Spleen (tissue), 11 donors: ENCODE results near the gene PER3. TPM values are rescaled to one million over a fixed set of nuclear protein-coding genes. Genes with fewer than 3 reads are reported as not detected.

Experiments used
- DNase-seq: peaks from one replicate; pipeline ENCODE4 v3.0.0-alpha.2; 2020
- H3K27ac ChIP-seq, 8 donors: fragments of 200-600 bp; sonication (generic) in 7 of 8; 1 replicate in 4 of 8; 2 replicates in 4 of 8; pipeline versions ENCODE4 v1.5.0 to v1.8.0; 2016 to 2021; ENCODE audit warnings: inconsistent platforms in 4 of 8, mild to moderate bottlenecking in 4 of 8, moderate library complexity in 1 of 8
- H3K27me3 ChIP-seq, 7 donors: fragments of 200-600 bp; sonication (generic) in 6 of 7; replicated peaks in 1 of 7; 1 replicate in 4 of 7; 2 replicates in 3 of 7; pipeline versions ENCODE4 v1.5.0 to v1.8.0; 2016 to 2021; ENCODE audit warnings: inconsistent platforms in 3 of 7, mild to moderate bottlenecking in 1 of 7
- H3K36me3 ChIP-seq, 6 donors: fragments of 200-600 bp; sonication (generic) in 5 of 6; 1 replicate in 4 of 6; 2 replicates in 2 of 6; pipeline versions ENCODE4 v1.5.0 to v1.8.0; 2016 to 2021; ENCODE audit warnings: inconsistent platforms in 2 of 6
- H3K4me1 ChIP-seq, 6 donors: fragments of 200-600 bp; sonication (generic) in 5 of 6; 1 replicate in 3 of 6; 2 replicates in 3 of 6; pipeline versions ENCODE4 v1.5.0 to v1.8.0; 2016 to 2021; ENCODE audit warnings: inconsistent platforms in 3 of 6
- H3K4me3 ChIP-seq, 8 donors: fragments of 200-600 bp; sonication (generic) in 7 of 8; 1 replicate in 4 of 8; 2 replicates in 4 of 8; pipeline versions ENCODE4 v1.5.0 to v1.8.0; 2016 to 2021; ENCODE audit warnings: inconsistent platforms in 4 of 8, mild to moderate bottlenecking in 4 of 8, moderate library complexity in 2 of 8
- H3K9me3 ChIP-seq, 8 donors: fragments of 200-600 bp; sonication (generic) in 7 of 8; 1 replicate in 4 of 8; 2 replicates in 4 of 8; pipeline versions ENCODE4 v1.5.0 to v1.8.0; 2016 to 2021; ENCODE audit warnings: inconsistent platforms in 4 of 8
- CTCF ChIP-seq, 11 experiments: fragments of 200-600 bp in 7 of 11; fragments of 450-650 bp in 4 of 11; sonication (generic) in 4 of 11; IDR thresholded peaks in 8 of 11; conservative IDR thresholded peaks in 3 of 11; 1 replicate in 7 of 11; 2 replicates in 4 of 11; pipeline versions ENCODE4 v1.4.0 to v1.8.0; 2016 to 2021; ENCODE audit warnings: antibody characterized with exemption in 11 of 11, inconsistent platforms in 4 of 11, mild to moderate bottlenecking in 1 of 11
- POLR2A ChIP-seq, 3 donors: fragments of 450-650 bp; IDR thresholded peaks; one replicate each; pipeline ENCODE4 v1.5.1; 2017; ENCODE audit warnings: antibody characterized with exemption in 3 of 3, mild to moderate bottlenecking in 1 of 3
- POLR2AphosphoS5 ChIP-seq, 3 donors: sonication (generic); formaldehyde crosslinking; IDR thresholded peaks; one replicate each; pipeline ENCODE4 v1.5.1; 2017; ENCODE audit warnings: antibody characterized with exemption in 3 of 3
- WGBS, 5 donors: extraction: QIAGEN DNeasy Blood & Tissue Kit in 3 of 5; methylation state at CpG; one replicate each; pipeline versions ENCODE4 v1.1.5 to v1.1.7; 2013 to 2018; 5-methylcytosine and 5-hydroxymethylcytosine counted together
- intact Hi-C: fragments of 100-400 bp; cut with DNase I; formaldehyde crosslinking; loops from one replicate; pipeline ENCODE4 v1.15.0; 2023; ENCODE audit warnings: low total_unique reads
- polyA plus RNA-seq, 3 donors: library from polyadenylated mRNA; stranded (reverse); fragments of 200-250 nt; gene quantifications; one replicate each; pipeline ENCODE4 v1.2.1, GENCODE V29; 2013
- total RNA-seq, 7 donors: library from RNA; depleted of rRNA in 3 of 7; stranded (reverse); fragments of >200 nt in 3 of 7; fragmentation: NEBNext Ultra II Directional in 4 of 7; extraction: Animal tissue kit (Norgen Biotek cat#: 25700) in 4 of 7; gene quantifications; one replicate each; pipeline versions ENCODE4 v1.1.0 to v1.2.1, GENCODE V29; 2016 to 2021
- donor health status: healthy with polysubstance abuse.
- donor health status: DM: no; HTN: no; CAD: no; lungs with moderate emphysema.
- donor health status: DM: no; HTN: no; CAD: no.
- donor health status: Bipolar disorder and iron deficiency.
- donor health status: healthy.
- donor health status: DM: no; HTN: no; CAD: no.
- donor health status: DM: yes; HTN: yes; CAD: no.

PER3 gene
- total and polyA plus RNA-seq, 10 donors = 1.7 to 17.5 (median 9.2) TPM

GRCh38 chr1:7781501-7781900, 2.6 kb upstream of the PER3 start:
- Histone ChIP-seq H3K27me3 (no peaks in the 10 kb centered on the region), H3K36me3 (peaks cover 0 to 50% (median 40%) of the 10 kb centered on the region in 6 donors), H3K9me3 (no peaks in the 10 kb centered on the region), H3K4me1 (peaks cover 3 to 52% (median 33%) of the 10 kb centered on the region in 6 donors), H3K27ac (peak overlapping the region in 6 of 8 donors; percentile 7 to 87 (median 67)), H3K4me3 (peak overlapping the region in 1 of 8 donors; percentile 77)
- TF ChIP-seq POLR2A (IDR thresholded peaks at IDR 0.05) (no peak), CTCF (IDR thresholded peaks at IDR 0.05 in 8 of 11, conservative IDR thresholded peaks at IDR 0.05 in 3 of 11) (no peak), POLR2AphosphoS5 (IDR thresholded peaks at IDR 0.05) (no peak)
- intact Hi-C loops = no loop called here
- 26 to 34% (median 29%) methylated on average over 7 of the region's 7 CpGs for WGBS, 5 donors
- DNase-seq = no peak

GRCh38 chr1:7781923-7782495, 2.1 kb upstream of the PER3 start:
- H3K27me3 ChIP-seq = no peaks in the 10 kb centered on the region
- H3K36me3 ChIP-seq = peaks cover 0 to 45% (median 37%) of the 10 kb centered on the region in 6 donors
- H3K4me1 ChIP-seq = peaks cover 5 to 56% (median 35%) of the 10 kb centered on the region in 6 donors
- peak overlapping the region in 7 of 8 donors; percentile 7 to 87 (median 62) for H3K27ac ChIP-seq
- H3K9me3 ChIP-seq = no peaks in the 10 kb centered on the region
- H3K4me3 ChIP-seq = peak overlapping the region in 1 of 8 donors; percentile 77
- DNase-seq = peak; percentile 83
- TF ChIP-seq POLR2A (IDR thresholded peaks at IDR 0.05) (no peak), CTCF (IDR thresholded peaks at IDR 0.05 in 8 of 11, conservative IDR thresholded peaks at IDR 0.05 in 3 of 11) (no peak), POLR2AphosphoS5 (IDR thresholded peaks at IDR 0.05) (peak in 1 of 3 donors; percentile 15)
- WGBS, 5 donors = 46 to 76% (median 54%) methylated on average over 16 of the region's 16 CpGs
- intact Hi-C loops = no loop called here

DNA sequence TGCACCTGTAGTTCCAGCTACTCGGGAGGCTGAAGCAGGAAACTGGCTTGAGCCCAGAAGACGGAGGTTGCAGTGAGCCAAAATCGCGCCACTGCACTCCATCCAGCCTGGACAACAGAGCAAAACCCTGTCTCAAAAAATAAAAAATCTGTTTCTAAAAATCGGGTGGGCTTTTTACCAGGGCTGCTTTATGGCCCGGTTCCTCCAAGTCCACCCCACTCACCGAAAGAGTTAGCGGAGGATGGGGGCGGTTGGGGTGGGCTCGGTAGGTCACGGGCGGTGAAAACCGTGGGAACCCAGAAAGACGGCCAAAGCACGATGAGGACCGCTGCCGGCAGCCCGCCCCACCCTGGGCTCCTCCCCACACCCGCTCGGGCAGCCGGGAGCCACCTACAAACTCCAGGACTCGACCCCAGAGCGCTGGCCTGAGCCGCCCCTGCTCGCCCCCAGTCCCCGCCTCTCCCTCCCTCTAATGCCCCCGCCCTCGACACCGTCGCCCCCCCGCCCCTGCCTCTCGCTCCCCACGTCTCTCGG, 846 bp upstream of the PER3 start:
- H3K9me3 ChIP-seq = no peaks in the 10 kb centered on the region
- no peaks in the 10 kb centered on the region for H3K27me3 ChIP-seq
- DNase-seq = peak; percentile 92
- H3K4me3 ChIP-seq = peak overlapping the region; percentile 30 to 77 (median 54)
- H3K36me3 ChIP-seq = peaks cover 0 to 39% (median 27%) of the 10 kb centered on the region in 6 donors
- WGBS, 5 donors = 1 to 5% (median 5%) methylated on average over 17 to 34 of the region's 34 CpGs
- peak overlapping the region in 7 of 8 donors; percentile 72 to 87 (median 84) for H3K27ac ChIP-seq
- no peak for TF ChIP-seq POLR2AphosphoS5 (IDR thresholded peaks at IDR 0.05)
- TF ChIP-seq CTCF (IDR thresholded peaks at IDR 0.05 in 8 of 11, conservative IDR thresholded peaks at IDR 0.05 in 3 of 11) = no peak
- TF ChIP-seq POLR2A (IDR thresholded peaks at IDR 0.05) = no peak
- intact Hi-C loops = no loop called here
- H3K4me1 ChIP-seq = peaks cover 5 to 62% (median 35%) of the 10 kb centered on the region in 6 donors

DNA sequence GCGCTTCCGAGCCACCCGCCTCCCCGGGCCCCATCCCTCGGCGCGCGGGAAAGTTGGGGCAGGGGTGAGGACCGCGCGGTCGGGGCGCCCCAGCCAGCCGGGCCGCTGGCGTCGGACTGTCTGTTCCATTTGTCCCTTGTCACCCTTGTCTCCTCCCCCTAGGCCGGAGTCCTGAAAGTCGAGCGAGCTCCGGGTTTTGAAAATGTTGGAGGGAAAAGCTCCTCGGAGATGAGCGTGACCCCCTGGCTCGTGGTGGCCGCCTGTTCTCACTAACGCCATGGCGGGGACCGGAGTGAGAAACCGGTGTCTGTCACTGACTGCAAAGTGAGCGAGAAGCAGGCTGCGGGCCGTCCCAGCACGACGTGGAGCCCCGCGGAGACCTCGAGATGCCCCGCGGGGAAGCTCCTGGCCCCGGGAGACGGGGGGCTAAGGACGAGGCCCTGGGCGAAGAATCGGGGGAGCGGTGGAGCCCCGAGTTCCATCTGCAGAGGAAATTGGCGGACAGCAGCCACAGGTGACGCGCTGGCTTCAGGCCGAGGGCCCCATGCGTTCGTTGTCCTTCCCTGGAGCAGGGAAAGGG, 491 bp downstream of the PER3 start:
- peak overlapping the region; percentile 40 to 77 (median 54) for H3K4me3 ChIP-seq
- WGBS, 5 donors = 44 to 74% (median 59%) methylated on average over 35 to 52 of the region's 52 CpGs
- no peaks in the 10 kb centered on the region for H3K27me3 ChIP-seq
- TF ChIP-seq POLR2A (IDR thresholded peaks at IDR 0.05) (no peak), POLR2AphosphoS5 (IDR thresholded peaks at IDR 0.05) (no peak), CTCF (IDR thresholded peaks at IDR 0.05 in 8 of 11, conservative IDR thresholded peaks at IDR 0.05 in 3 of 11) (no peak)
- DNase-seq = peak; percentile 89
- intact Hi-C loops = no loop called here
- peaks cover 0 to 37% (median 19%) of the 10 kb centered on the region in 6 donors for H3K36me3 ChIP-seq
- peaks cover 5 to 62% (median 35%) of the 10 kb centered on the region in 6 donors for H3K4me1 ChIP-seq
- H3K9me3 ChIP-seq = peaks cover 0 to 5% (median 0%) of the 10 kb centered on the region in 8 donors
- peak overlapping the region; percentile 69 to 87 (median 82) for H3K27ac ChIP-seq
